Nephron progenitor cell (in vitro differentiated cells): ENCODE measurements around the gene ADAMTS16.

ENCODE experiments used
- DNase-seq: peaks from one replicate; pipeline ENCODE4 v3.0.0; 2021
- H3K27ac Mint-ChIP-seq: 2 replicates; pipeline ENCODE4 v1.8.0; 2021; ENCODE audit warnings: mild to moderate bottlenecking, moderate library complexity, mixed read lengths
- H3K27me3 Mint-ChIP-seq: 2 replicates; pipeline ENCODE4 v1.8.0; 2021; ENCODE audit warnings: mild to moderate bottlenecking, low read depth, mixed read lengths; ENCODE audit not compliant: poor library complexity
- H3K36me3 Mint-ChIP-seq: 2 replicates; pipeline ENCODE4 v1.8.0; 2021; ENCODE audit warnings: low read depth, mixed read lengths
- H3K4me1 Mint-ChIP-seq: 2 replicates; pipeline ENCODE4 v1.8.0; 2021; ENCODE audit warnings: mixed read lengths
- H3K4me3 Mint-ChIP-seq: 2 replicates; pipeline ENCODE4 v1.8.0; 2021; ENCODE audit warnings: mild to moderate bottlenecking, moderate library complexity, mixed read lengths
- H3K9me3 Mint-ChIP-seq: 2 replicates; pipeline ENCODE4 v1.8.0; 2021; ENCODE audit warnings: mild to moderate bottlenecking, moderate library complexity, mixed read lengths
- CTCF ChIP-seq: fragments of 200-600 bp; sonication (generic); IDR thresholded peaks from 2 replicates; pipeline ENCODE4 v1.5.0; 2021; ENCODE audit warnings: antibody characterized with exemption

Gene ADAMTS16

GRCh38 chr5:5317976-5318375 is 177.8 kb downstream of the ADAMTS16 start:
- TF ChIP-seq CTCF, result no peak
- no peak for DNase-seq
- H3K27ac Mint-ChIP-seq, result no peak overlapping the region
- H3K4me3 Mint-ChIP-seq, result no peak overlapping the region
- H3K27me3 Mint-ChIP-seq, result no peaks in the 10 kb centered on the region
- peaks cover 63% of the 10 kb centered on the region for H3K4me1 Mint-ChIP-seq
- H3K36me3 Mint-ChIP-seq, result no peaks in the 10 kb centered on the region
- H3K9me3 Mint-ChIP-seq, result peaks cover 4% of the 10 kb centered on the region

GRCh38 chr5:5318426-5319190 is 178.5 kb downstream of the ADAMTS16 start:
- no peak overlapping the region for H3K4me3 Mint-ChIP-seq

GRCh38 chr5:5320062-5320805 is 180.1 kb downstream of the ADAMTS16 start:
- Mint-ChIP-seq H3K9me3 (peaks cover 4% of the 10 kb centered on the region), H3K27me3 (no peaks in the 10 kb centered on the region), H3K4me3 (no peak overlapping the region), H3K36me3 (peaks cover 2% of the 10 kb centered on the region), H3K27ac (no peak overlapping the region), H3K4me1 (peaks cover 45% of the 10 kb centered on the region)
- DNase-seq, result no peak
- no peak for TF ChIP-seq CTCF

More at GRCh38 chr5:5318426-5319190, 178.5 kb downstream of the ADAMTS16 start:
- H3K4me1 Mint-ChIP-seq, result peaks cover 57% of the 10 kb centered on the region
- H3K27me3 Mint-ChIP-seq, result no peaks in the 10 kb centered on the region
- peak overlapping the region; percentile 87 for H3K27ac Mint-ChIP-seq
- TF ChIP-seq CTCF, result no peak
- DNase-seq, result no peak
- no peaks in the 10 kb centered on the region for H3K36me3 Mint-ChIP-seq
- peaks cover 4% of the 10 kb centered on the region for H3K9me3 Mint-ChIP-seq

- H3K36me3 Mint-ChIP-seq, result peaks cover 4% of the 10 kb centered on the region
- peak overlapping the region; percentile 57 for H3K27ac Mint-ChIP-seq
Observed at GRCh38 chr5:5321137-5321536, 181.0 kb downstream of the ADAMTS16 start.

GRCh38 chr5:5323551-5323950 is 183.4 kb downstream of the ADAMTS16 start:
- peaks cover 53% of the 10 kb centered on the region for H3K4me1 Mint-ChIP-seq
- H3K27ac Mint-ChIP-seq, result no peak overlapping the region
- TF ChIP-seq CTCF, result no peak
- no peak overlapping the region for H3K4me3 Mint-ChIP-seq
- H3K36me3 Mint-ChIP-seq, result peaks cover 4% of the 10 kb centered on the region
- H3K27me3 Mint-ChIP-seq, result no peaks in the 10 kb centered on the region
- DNase-seq, result no peak
- H3K9me3 Mint-ChIP-seq, result peaks cover 4% of the 10 kb centered on the region

More at GRCh38 chr5:5321137-5321536, 181.0 kb downstream of the ADAMTS16 start:
- Mint-ChIP-seq H3K9me3 (peaks cover 4% of the 10 kb centered on the region), H3K4me3 (no peak overlapping the region), H3K27me3 (no peaks in the 10 kb centered on the region), H3K4me1 (peaks cover 45% of the 10 kb centered on the region)
- DNase-seq, result no peak
- TF ChIP-seq CTCF, result no peak
